RKO (cell line): ENCODE measurements around the gene ETF1.
A peak's percentile ranks its signal among the peaks of the same experiment; 100 is the strongest.
"Not testable (repeated sequence)": the region's sequence is repeated elsewhere in the genome, so short reads cannot be mapped to it uniquely, and the experiment has no call there.

Experiments used
- DNase-seq: peaks from one replicate; pipeline ENCODE4 v3.0.0-alpha.2; 2016; ENCODE audit warnings: low spot score

The ETF1 gene

GRCh38 chr5:138490648-138491283 lies 52.3 kb downstream of the ETF1 start:
- DNase-seq, result peak; percentile 56

- DNase-seq, result no peak
Observed at GRCh38 chr5:138489683-138490061, 53.4 kb downstream of the ETF1 start.

GRCh38 chr5:138488481-138488945 lies 54.5 kb downstream of the ETF1 start:
- DNase-seq, result no peak

GRCh38 chr5:138482638-138483037 lies 60.4 kb downstream of the ETF1 start:
- no peak for DNase-seq

GRCh38 chr5:138476918-138477317 lies 66.1 kb downstream of the ETF1 start:
- no peak for DNase-seq

GRCh38 chr5:138473151-138473550 lies 69.9 kb downstream of the ETF1 start:
- DNase-seq, result not testable (repeated sequence)

- no peak for DNase-seq
Observed at GRCh38 chr5:138472353-138472752, 70.7 kb downstream of the ETF1 start.

GRCh38 chr5:138471052-138471361 lies 72.0 kb downstream of the ETF1 start:
- no peak for DNase-seq

GRCh38 chr5:138470322-138471051 lies 72.5 kb downstream of the ETF1 start:
- peak; percentile 34 for DNase-seq

- peak; percentile 74 for DNase-seq
Observed at GRCh38 chr5:138469540-138470321, 73.3 kb downstream of the ETF1 start.

GRCh38 chr5:138468966-138469539 lies 74.0 kb downstream of the ETF1 start:
- peak; percentile 69 for DNase-seq

GRCh38 chr5:138468133-138468965 lies 74.7 kb downstream of the ETF1 start:
- peak; percentile 51 for DNase-seq

- DNase-seq, result peak; percentile 47
Observed at GRCh38 chr5:138467711-138468132, 75.3 kb downstream of the ETF1 start.

GRCh38 chr5:138466900-138467710 lies 75.9 kb downstream of the ETF1 start:
- peak; percentile 55 for DNase-seq

- DNase-seq, result peak; percentile 32
Observed at GRCh38 chr5:138466125-138466899, 76.7 kb downstream of the ETF1 start.

- peak; percentile 93 for DNase-seq
Observed at GRCh38 chr5:138465261-138466124, 77.5 kb downstream of the ETF1 start, which contains the start of gene EGR1. Gene EGR1 (plus strand): TSS chr5:138465479. CDS start chr5:138465762, 283 bp downstream.

GRCh38 chr5:138464388-138465260 lies 78.4 kb downstream of the ETF1 start:
- peak; percentile 98 for DNase-seq

GRCh38 chr5:138464008-138464387 lies 79.0 kb downstream of the ETF1 start:
- DNase-seq, result peak; percentile 95
